Measurements from ENCODE around the gene NBPF20.
"Not testable (repeated sequence)": the region's sequence is repeated elsewhere in the genome, so short reads cannot be mapped to it uniquely, and the experiment has no call there.

NBPF20 gene

DNA sequence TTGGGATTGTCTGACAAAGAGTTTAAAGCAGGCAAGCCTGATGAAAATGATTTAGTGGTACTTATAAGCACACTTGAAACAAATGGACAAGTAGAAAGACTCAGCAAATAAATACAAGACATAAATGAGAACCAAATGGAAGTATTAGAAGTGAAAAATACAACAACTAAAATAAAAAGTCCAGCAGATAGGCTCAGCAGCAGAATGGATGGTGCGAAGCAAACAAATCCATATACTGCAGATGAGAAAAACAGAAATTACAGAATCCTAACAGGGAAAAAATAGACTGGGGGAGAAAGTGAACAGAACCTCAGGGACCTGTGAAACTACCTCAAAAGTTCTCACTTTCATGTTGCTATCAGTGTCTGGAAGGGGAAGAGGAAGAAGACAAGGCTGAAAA lies 3.9 kb upstream of the NBPF20 start:
- not testable (repeated sequence) for DNase-seq

DNA sequence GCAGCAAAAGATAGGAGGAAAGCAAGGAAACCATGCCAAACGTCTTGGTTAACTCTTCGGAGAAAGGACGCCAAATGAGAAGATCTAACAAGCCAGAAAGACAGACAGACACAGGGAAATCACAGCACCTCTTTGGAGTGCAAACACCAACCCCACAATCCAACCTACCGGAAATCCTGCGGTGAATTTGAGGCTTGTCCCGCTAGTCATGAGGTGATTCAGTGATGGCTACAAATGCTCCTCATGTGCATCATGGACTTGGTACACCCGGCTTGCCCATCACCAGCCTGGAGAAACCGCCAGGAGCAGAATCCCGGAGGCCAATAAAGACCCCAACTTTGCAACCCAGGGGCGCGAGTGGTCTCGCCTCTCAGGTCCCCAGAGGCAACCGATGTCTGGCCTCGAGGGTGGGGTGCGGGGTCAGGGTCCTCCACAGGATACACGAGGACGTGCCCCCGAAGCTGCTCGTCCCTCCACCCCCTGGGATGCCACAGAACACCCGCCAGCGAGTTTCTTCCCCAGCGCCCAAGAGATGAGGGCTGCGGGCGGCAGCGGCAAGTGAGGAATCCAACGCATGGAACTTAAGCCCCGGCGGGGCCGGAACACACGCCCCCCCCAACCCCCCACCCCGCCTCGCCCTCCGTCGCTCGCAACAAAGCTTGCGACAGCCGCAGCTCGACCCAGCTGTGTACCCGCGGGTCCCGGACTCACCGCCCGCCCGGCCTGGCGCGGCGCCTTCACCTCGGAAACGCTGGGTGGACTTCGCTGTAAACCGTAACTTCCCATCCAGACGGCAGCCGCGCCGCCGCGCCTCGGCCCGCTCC lies 579 bp downstream of the NBPF20 start:
- not testable (repeated sequence) for DNase-seq

DNA sequence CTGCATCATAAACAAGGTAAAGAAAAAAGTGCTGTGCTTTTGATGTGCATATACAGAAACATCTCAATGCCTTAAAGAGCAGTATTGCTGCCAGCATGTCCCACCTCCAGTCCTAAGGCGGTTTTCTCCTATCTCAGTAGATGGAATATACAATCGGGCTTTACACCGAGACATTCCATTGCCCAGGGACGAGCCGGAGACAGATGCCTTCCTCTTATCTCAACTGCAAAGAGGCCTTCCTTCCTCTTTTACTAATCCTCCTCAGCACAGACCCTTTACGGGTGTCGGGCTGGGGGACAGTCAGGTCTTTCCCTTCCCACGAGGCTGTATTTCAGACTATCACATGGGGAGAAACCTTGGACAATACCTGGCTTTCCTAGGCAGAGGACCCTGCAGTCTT lies 10.3 kb downstream of the NBPF20 start:
- DNase-seq, result not testable (repeated sequence)

DNA sequence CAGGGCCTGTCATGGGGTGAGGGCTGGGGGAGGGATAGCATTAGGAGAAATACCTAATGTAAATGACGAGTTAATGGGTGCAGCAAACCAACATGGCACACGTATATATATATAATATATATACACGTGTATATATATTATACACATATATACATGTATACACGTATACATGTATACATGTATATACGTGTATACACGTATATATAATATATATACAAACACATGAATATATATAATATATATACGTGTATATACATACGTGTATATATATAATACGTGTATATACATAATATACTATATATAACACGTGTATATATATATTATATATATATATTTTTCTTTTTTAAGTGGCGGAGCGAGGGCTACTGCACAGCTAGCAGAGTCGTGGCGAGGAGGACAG lies 18.1 kb downstream of the NBPF20 start:
- DNase-seq, result not testable (repeated sequence)

DNA sequence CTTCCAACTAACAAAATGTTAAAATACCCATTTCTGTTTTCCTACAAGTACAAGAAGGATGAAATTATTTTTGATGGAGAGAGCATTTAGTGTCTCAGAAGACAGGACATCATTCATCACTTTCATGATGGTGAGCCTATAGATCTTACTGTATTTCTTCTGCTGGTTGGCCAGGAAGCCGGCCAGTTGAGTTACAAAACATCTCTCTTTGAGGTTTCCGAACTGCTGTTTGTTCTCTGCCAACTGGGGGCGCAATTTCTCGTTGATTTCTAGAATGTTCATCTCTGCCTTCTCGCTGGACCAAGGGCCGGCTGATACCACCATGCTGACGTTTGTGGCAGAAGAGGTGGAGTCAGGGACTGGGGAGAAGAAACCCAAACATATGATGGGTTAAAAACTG lies 20.5 kb downstream of the NBPF20 start:
- DNase-seq, result not testable (repeated sequence)

DNA sequence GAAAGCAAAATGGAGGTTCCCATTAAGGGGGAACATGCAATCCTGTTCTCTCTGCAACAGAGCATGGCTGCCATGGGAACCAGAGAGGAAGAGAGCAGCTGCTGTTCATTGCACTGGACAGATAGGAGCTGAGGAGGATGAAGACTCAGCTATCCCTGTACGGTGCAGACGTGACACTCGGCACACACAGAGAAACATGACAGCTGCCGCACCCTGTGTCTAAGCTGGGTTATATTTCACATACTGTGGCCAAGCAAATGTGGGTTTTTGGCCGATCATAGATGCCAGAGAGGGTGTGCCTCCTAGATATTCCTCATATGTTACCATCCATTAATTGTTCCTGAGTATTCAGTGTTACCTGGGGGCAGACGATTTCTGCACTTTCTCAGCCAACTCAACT lies 24.7 kb downstream of the NBPF20 start:
- not testable (repeated sequence) for DNase-seq

All from NCI-H187 treated with DMSO at 0.1 percent for 48 hours (cell line).